Measurements from ENCODE around the gene GIMAP8. TPM values are rescaled to one million over a fixed set of nuclear protein-coding genes. Genes with fewer than 3 reads are reported as not detected.

GIMAP8 gene
- total and polyA plus RNA-seq, 2 experiments from 2014 or later, result not detected

DNA sequence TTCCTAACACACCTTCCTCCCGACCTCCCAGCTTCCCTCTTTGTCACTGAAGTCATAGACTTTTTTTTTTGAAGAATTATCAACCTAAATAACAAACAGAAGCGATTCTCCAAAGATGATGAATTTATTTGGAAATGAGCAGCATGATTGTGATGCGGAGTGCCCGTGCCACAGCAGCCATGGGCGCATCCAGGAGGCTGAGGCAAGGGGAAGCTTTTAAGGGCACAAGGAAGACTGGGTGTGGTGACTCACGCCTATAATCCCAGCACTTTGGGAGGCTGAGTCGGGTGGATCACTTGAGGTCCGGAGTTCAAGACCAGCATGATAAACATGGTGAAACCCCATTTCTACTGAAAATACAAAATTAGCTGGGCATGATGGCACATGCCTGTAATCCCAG is 16.2 kb upstream of the GIMAP8 start:
- Histone ChIP-seq H3K4me3 (no peak overlapping the region), H3K27me3 (replicated peaks; ENCODE audit: insufficient read depth) (peaks cover 8% of the 10 kb centered on the region; the same call in 1 of the 2 replicates), H3K79me2 (ENCODE audit: insufficient read depth) (no peaks in the 10 kb centered on the region), H3K9me2 (ENCODE audit: insufficient read depth) (no peaks in the 10 kb centered on the region), H3K9ac (no peak overlapping the region), H3K36me3 (ENCODE audit: low read depth) (no peaks in the 10 kb centered on the region), H3K4me1 (ENCODE audit: insufficient read depth) (peaks cover 15% of the 10 kb centered on the region), H4K20me1 (ENCODE audit: insufficient read depth) (no peaks in the 10 kb centered on the region), H3K4me2 (ENCODE audit: unreplicated experiment) (no peak overlapping the region), H3K9me3 (ENCODE audit: low read depth) (no peaks in the 10 kb centered on the region), H3K27ac (no peak overlapping the region), H2AFZ (no peak overlapping the region), H3F3A (ENCODE audit: insufficient read depth) (no peaks in the 10 kb centered on the region)
- no peak for DNase-seq
- in situ Hi-C loops (cut with MboI), result no loop called here
- TF ChIP-seq EZH2phosphoT487 (IDR thresholded peaks at IDR 0.05; ENCODE audit: insufficient read depth, low read depth) (no peak), EZH2 (IDR thresholded peaks at IDR 0.05; ENCODE audit: insufficient read depth, poor library complexity, severe bottlenecking) (no peak)
- WGBS, 2 experiments (ENCODE audit: low coverage in 1 of 2, low lambda C conversion rate in 2 of 2, missing lambda C conversion rate in 2 of 2), result 63 to 67% methylated on average over 8 of the region's 8 CpGs

DNA sequence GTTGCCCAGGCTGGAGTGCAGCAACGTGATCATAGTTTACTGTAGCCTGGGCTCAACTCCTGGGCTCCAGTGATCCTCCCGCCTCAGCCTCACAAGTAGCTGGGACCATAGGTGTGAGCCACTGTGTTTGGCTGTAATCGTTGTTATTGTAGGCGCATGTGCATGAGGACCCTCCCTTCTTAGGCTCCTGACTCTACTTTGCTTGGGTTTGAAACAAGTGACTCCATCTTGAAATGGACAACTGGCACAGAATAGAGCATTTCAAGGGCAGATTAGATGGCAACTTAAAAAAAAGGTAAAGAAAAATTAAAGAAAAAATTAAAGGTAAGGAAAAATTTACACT is 15.4 kb upstream of the GIMAP8 start:
- Histone ChIP-seq H4K20me1 (ENCODE audit: insufficient read depth) (no peaks in the 10 kb centered on the region), H3K79me2 (ENCODE audit: insufficient read depth) (no peaks in the 10 kb centered on the region), H3K4me1 (ENCODE audit: insufficient read depth) (peaks cover 10% of the 10 kb centered on the region), H3K9ac (no peak overlapping the region), H3K9me2 (ENCODE audit: insufficient read depth) (no peaks in the 10 kb centered on the region), H3K27me3 (replicated peaks; ENCODE audit: insufficient read depth) (peaks cover 8% of the 10 kb centered on the region; the same call in 1 of the 2 replicates), H2AFZ (no peak overlapping the region), H3F3A (ENCODE audit: insufficient read depth) (0 out of 2 replicates have a peak, but pooled peaks cover 3% of the 10 kb centered on the region), H3K27ac (no peak overlapping the region), H3K4me3 (no peak overlapping the region), H3K9me3 (ENCODE audit: low read depth) (no peaks in the 10 kb centered on the region), H3K36me3 (ENCODE audit: low read depth) (no peaks in the 10 kb centered on the region), H3K4me2 (ENCODE audit: unreplicated experiment) (no peak overlapping the region)
- no peak for DNase-seq
- no peak for TF ChIP-seq EZH2 (IDR thresholded peaks at IDR 0.05; ENCODE audit: insufficient read depth, poor library complexity, severe bottlenecking)
- TF ChIP-seq EZH2phosphoT487 (IDR thresholded peaks at IDR 0.05; ENCODE audit: insufficient read depth, low read depth), result no peak
- 42 to 51% methylated on average over 4 of the region's 4 CpGs for WGBS, 2 experiments (ENCODE audit: low coverage in 1 of 2, low lambda C conversion rate in 2 of 2, missing lambda C conversion rate in 2 of 2)
- in situ Hi-C loops (cut with MboI), result no loop called here

DNA sequence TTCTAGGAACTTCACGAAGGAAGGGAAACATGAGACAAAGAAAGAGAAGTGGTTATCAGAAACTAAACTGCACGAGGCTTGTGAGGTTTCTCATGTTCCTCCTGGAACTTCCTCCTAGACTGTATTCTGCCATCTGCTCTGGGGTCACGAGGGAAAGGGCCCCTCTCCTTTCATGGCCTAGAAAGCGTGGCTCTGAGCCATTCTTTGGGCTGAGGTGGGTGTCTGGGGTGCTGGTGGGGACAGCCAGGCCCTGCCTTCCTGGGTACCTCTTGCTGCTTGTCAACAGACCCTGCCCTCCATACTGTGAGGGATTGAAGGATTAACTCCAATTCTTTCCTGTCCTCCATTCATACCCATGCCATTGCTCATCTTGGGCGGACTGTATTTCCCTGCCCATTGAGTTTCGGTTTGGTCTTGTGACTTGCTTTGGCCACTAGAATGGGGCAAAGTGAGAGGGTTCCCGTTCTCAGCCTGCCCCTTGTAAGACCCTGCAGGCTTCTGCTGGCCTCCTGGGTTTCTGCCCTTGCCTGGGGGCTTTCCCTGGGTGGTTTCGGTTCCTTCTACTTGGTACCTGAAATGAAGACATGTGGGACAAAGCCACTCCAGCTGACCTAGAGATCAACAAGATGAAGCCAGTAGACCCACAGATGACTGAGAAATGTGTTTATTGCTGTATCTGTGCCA is 14.9 kb upstream of the GIMAP8 start:
- peaks cover 8% of the 10 kb centered on the region; the same call in 1 of the 2 replicates for H3K27me3 ChIP-seq (replicated peaks; ENCODE audit: insufficient read depth)
- DNase-seq, result no peak
- H2AFZ ChIP-seq, result no peak overlapping the region
- no peaks in the 10 kb centered on the region for H3K9me3 ChIP-seq (ENCODE audit: low read depth)
- peaks cover 3% of the 10 kb centered on the region; the same call in 1 of the 2 replicates for H3F3A ChIP-seq (ENCODE audit: insufficient read depth)
- no peak overlapping the region for H3K4me2 ChIP-seq (ENCODE audit: unreplicated experiment)
- WGBS, 2 experiments (ENCODE audit: low coverage in 1 of 2, low lambda C conversion rate in 2 of 2, missing lambda C conversion rate in 2 of 2), result 39 to 43% methylated on average over 8 of the region's 8 CpGs
- in situ Hi-C loops (cut with MboI), result no loop called here
- no peak overlapping the region for H3K4me3 ChIP-seq
- no peaks in the 10 kb centered on the region for H3K9me2 ChIP-seq (ENCODE audit: insufficient read depth)
- no peak for TF ChIP-seq EZH2phosphoT487 (IDR thresholded peaks at IDR 0.05; ENCODE audit: insufficient read depth, low read depth)
- TF ChIP-seq EZH2 (IDR thresholded peaks at IDR 0.05; ENCODE audit: insufficient read depth, poor library complexity, severe bottlenecking), result no peak
- H4K20me1 ChIP-seq (ENCODE audit: insufficient read depth), result no peaks in the 10 kb centered on the region
- H3K79me2 ChIP-seq (ENCODE audit: insufficient read depth), result no peaks in the 10 kb centered on the region
- H3K36me3 ChIP-seq (ENCODE audit: low read depth), result no peaks in the 10 kb centered on the region
- peaks cover 7% of the 10 kb centered on the region for H3K4me1 ChIP-seq (ENCODE audit: insufficient read depth)
- H3K27ac ChIP-seq, result no peak overlapping the region
- no peak overlapping the region for H3K9ac ChIP-seq

DNA sequence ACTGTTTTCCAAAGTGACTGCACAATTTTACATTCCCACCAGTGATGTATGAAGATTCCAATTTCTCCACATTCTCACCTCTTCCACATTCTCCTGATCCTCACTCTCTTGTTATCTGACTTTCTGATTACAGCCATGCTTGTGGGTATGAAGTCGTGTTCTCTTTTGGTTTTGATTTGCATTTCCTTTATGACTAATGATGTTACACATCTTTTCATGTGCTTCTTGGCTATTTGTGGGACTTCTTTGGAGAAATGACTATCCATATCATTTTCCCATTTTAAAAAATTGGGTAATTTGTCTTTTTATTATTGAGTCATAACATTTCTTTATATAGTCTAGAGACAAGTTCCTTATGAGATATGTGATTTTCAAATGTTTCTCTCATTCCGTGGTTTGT is 10.5 kb upstream of the GIMAP8 start:
- no peak overlapping the region for H3K9ac ChIP-seq
- H3K4me1 ChIP-seq (ENCODE audit: insufficient read depth), result no peaks in the 10 kb centered on the region
- no peaks in the 10 kb centered on the region for H3K79me2 ChIP-seq (ENCODE audit: insufficient read depth)
- WGBS, 2 experiments (ENCODE audit: low coverage in 1 of 2, low lambda C conversion rate in 2 of 2, missing lambda C conversion rate in 2 of 2), result 25 to 35% methylated on average over 2 of the region's 2 CpGs
- H3K9me2 ChIP-seq (ENCODE audit: insufficient read depth), result no peaks in the 10 kb centered on the region
- H3K27ac ChIP-seq, result no peak overlapping the region
- H3K4me3 ChIP-seq, result no peak overlapping the region
- H3F3A ChIP-seq (ENCODE audit: insufficient read depth), result peaks cover 3% of the 10 kb centered on the region; the same call in 1 of the 2 replicates
- TF ChIP-seq EZH2 (IDR thresholded peaks at IDR 0.05; ENCODE audit: insufficient read depth, poor library complexity, severe bottlenecking) (no peak), EZH2phosphoT487 (IDR thresholded peaks at IDR 0.05; ENCODE audit: insufficient read depth, low read depth) (no peak)
- H4K20me1 ChIP-seq (ENCODE audit: insufficient read depth), result no peaks in the 10 kb centered on the region
- no peak overlapping the region for H3K4me2 ChIP-seq (ENCODE audit: unreplicated experiment)
- peak; percentile 25 for DNase-seq
- H3K36me3 ChIP-seq (ENCODE audit: low read depth), result no peaks in the 10 kb centered on the region
- no peaks in the 10 kb centered on the region for H3K9me3 ChIP-seq (ENCODE audit: low read depth)
- H2AFZ ChIP-seq, result no peak overlapping the region
- H3K27me3 ChIP-seq (replicated peaks; ENCODE audit: insufficient read depth), result peaks cover 8% of the 10 kb centered on the region; the same call in 1 of the 2 replicates
- in situ Hi-C loops (cut with MboI), result no loop called here

Data from GM23248 (cell line).